IMR-90 (cell line): ENCODE measurements around the gene ZNF641. TPM values are rescaled to one million over a fixed set of nuclear protein-coding genes. Genes with fewer than 3 reads are reported as not detected.
A peak's percentile ranks its signal among the peaks of the same experiment; 100 is the strongest.

Experiments
- ATAC-seq: fragments of 200-7000 bp; cut with Tn5 transposase; 2 replicates; pipeline ENCODE4 v1.9.1; 2020; ENCODE audit warnings: low read depth, mild to moderate bottlenecking, moderate library complexity
- BruUV-seq: library from RNA; stranded (reverse); fragments of 400-500 nt; replicated peaks from 2 replicates; lab custom pipeline; 2021; lab: Mats Ljungman, UMichigan
- CTCF ChIA-PET: fragments of 300-600 bp; formaldehyde crosslinking; extraction: SDS; loops from one replicate; lab custom pipeline; 2021; ENCODE audit warnings: antibody characterized with exemption; lab: Yijun Ruan, JAX
- POLR2A ChIA-PET: fragments of 300-600 bp; sonication (Branson Sonifier 250); formaldehyde crosslinking; loops from one replicate; lab custom pipeline; 2022; ENCODE audit warnings: antibody characterized with exemption; ENCODE audit not compliant: unreplicated experiment; lab: Charles Lee
- DNase-seq: peaks from one replicate; pipeline ENCODE4 v3.0.0; 2013
- H2AFZ ChIP-seq: replicated peaks from 2 replicates; pipeline ENCODE3; 2013; ENCODE audit warnings: low read length, mild to moderate bottlenecking; ENCODE audit not compliant: poor library complexity
- H2AK5ac ChIP-seq: 2 replicates; pipeline ENCODE4 v1.6.1; 2013; ENCODE audit warnings: low read depth, low read length, inconsistent platforms
- H2AK9ac ChIP-seq: replicated peaks from 2 replicates; pipeline ENCODE3; 2013; ENCODE audit warnings: mild to moderate bottlenecking, low read depth, low read length, moderate library complexity; ENCODE audit not compliant: poor library complexity
- H2BK120ac ChIP-seq: 2 replicates; pipeline ENCODE4 v1.6.1; 2013; ENCODE audit warnings: low read depth, low read length, inconsistent platforms
- H2BK15ac ChIP-seq: 3 replicates; pipeline ENCODE4 v1.6.1; 2013; ENCODE audit warnings: low read depth, low read length, inconsistent platforms
- H2BK20ac ChIP-seq: 2 replicates; pipeline ENCODE4 v1.6.1; 2013; ENCODE audit warnings: low read depth, mild to moderate bottlenecking, inconsistent platforms, low read length, moderate library complexity
- H2BK5ac ChIP-seq: 2 replicates; pipeline ENCODE4 v1.6.1; 2013; ENCODE audit warnings: mild to moderate bottlenecking, low read depth, low read length, inconsistent platforms; ENCODE audit not compliant: poor library complexity, severe bottlenecking
- H3K14ac ChIP-seq: replicated peaks from 2 replicates; pipeline ENCODE4 v1.6.1; 2013; ENCODE audit warnings: low read depth, low read length, inconsistent platforms
- H3K18ac ChIP-seq: 2 replicates; pipeline ENCODE4 v1.6.1; 2013; ENCODE audit warnings: low read depth, low read length, control low read depth
- H3K23ac ChIP-seq: 2 replicates; pipeline ENCODE4 v1.6.1; 2013; ENCODE audit warnings: low read depth, low read length, inconsistent platforms
- H3K27ac ChIP-seq: 2 replicates; pipeline ENCODE4 v1.5.1; 2013; ENCODE audit warnings: mild to moderate bottlenecking, control low read depth, low read length; ENCODE audit not compliant: insufficient read depth
- H3K27me3 ChIP-seq: 2 replicates; pipeline ENCODE4 v1.6.1; 2013; ENCODE audit warnings: low read length; ENCODE audit not compliant: control insufficient read depth, insufficient read depth
- H3K36me3 ChIP-seq: 2 replicates; pipeline ENCODE4 v1.6.1; 2013; ENCODE audit warnings: low read length, mixed read lengths; ENCODE audit not compliant: control insufficient read depth, insufficient read depth
- H3K4ac ChIP-seq: 2 replicates; pipeline ENCODE4 v1.6.1; 2013; ENCODE audit warnings: low read depth, low read length, inconsistent platforms
- H3K4me1 ChIP-seq: 2 replicates; pipeline ENCODE4 v1.6.1; 2013; ENCODE audit warnings: low read length, mixed read lengths; ENCODE audit not compliant: control insufficient read depth, insufficient read depth
- H3K4me2 ChIP-seq: 2 replicates; pipeline ENCODE4 v1.6.1; 2013; ENCODE audit warnings: low read depth, mild to moderate bottlenecking, control low read depth, low read length, moderate library complexity
- H3K4me3 ChIP-seq: 2 replicates; pipeline ENCODE4 v1.5.1; 2013; ENCODE audit warnings: low read depth, mild to moderate bottlenecking, control low read depth, low read length, moderate library complexity; ENCODE audit not compliant: insufficient read depth
- H3K56ac ChIP-seq: 2 replicates; pipeline ENCODE4 v1.6.1; 2013; ENCODE audit warnings: low read length, inconsistent platforms; ENCODE audit not compliant: insufficient read depth; ENCODE audit errors: extremely low read depth
- H3K79me1 ChIP-seq, 2 experiments: 2 replicates each; pipeline ENCODE4 v1.6.1; 2013; ENCODE audit warnings: low read length in 2 of 2, inconsistent platforms in 1 of 2, low read depth in 1 of 2
- H3K9ac ChIP-seq: 2 replicates; pipeline ENCODE4 v1.6.1; 2013; ENCODE audit warnings: low read depth, low read length, control low read depth
- H3K9me1 ChIP-seq: 2 replicates; pipeline ENCODE4 v1.6.1; 2013; ENCODE audit warnings: low read length, inconsistent platforms; ENCODE audit not compliant: insufficient read depth
- H3K9me3 ChIP-seq: 2 replicates; pipeline ENCODE4 v1.6.1; 2013; ENCODE audit warnings: low read length; ENCODE audit not compliant: control insufficient read depth, insufficient read depth
- H4K20me1 ChIP-seq: 2 replicates; pipeline ENCODE4 v1.6.1; 2013; ENCODE audit warnings: low read length, inconsistent platforms; ENCODE audit not compliant: insufficient read depth
- H4K5ac ChIP-seq: 2 replicates; pipeline ENCODE4 v1.6.1; 2013; ENCODE audit warnings: mild to moderate bottlenecking, low read depth, low read length, control low read depth
- H4K8ac ChIP-seq, 2 experiments: 2 replicates each; pipeline ENCODE4 v1.6.1; 2013; ENCODE audit warnings: low read depth in 2 of 2, low read length in 2 of 2, control low read depth in 1 of 2, inconsistent platforms in 1 of 2
- H4K91ac ChIP-seq: 2 replicates; pipeline ENCODE4 v1.6.1; 2013; ENCODE audit warnings: low read depth, low read length, inconsistent platforms; ENCODE audit not compliant: insufficient read depth
- CHD1 ChIP-seq: IDR thresholded peaks from 2 replicates; pipeline ENCODE4 v1.6.1; 2012; ENCODE audit warnings: low read depth, low read length, improper control_type of control experiment
- MXI1 ChIP-seq: IDR thresholded peaks from 2 replicates; pipeline ENCODE4 v1.6.1; 2012; ENCODE audit warnings: low read depth, mild to moderate bottlenecking, low read length, moderate library complexity, borderline replicate concordance
- RCOR1 ChIP-seq: IDR thresholded peaks from 2 replicates; pipeline ENCODE4 v1.6.1; 2012; ENCODE audit warnings: mild to moderate bottlenecking, low read length, improper control_type of control experiment; ENCODE audit not compliant: insufficient replicate concordance
- WGBS, 2 experiments: methylation state at CpG; one replicate each; pipeline versions ENCODE4 v1.1.5 to v1.1.7; 2013; ENCODE audit warnings: missing lambda C conversion rate in 2 of 2; ENCODE audit not compliant: insufficient read length in 1 of 2; ENCODE audit errors: extremely low coverage in 2 of 2; 5-methylcytosine and 5-hydroxymethylcytosine counted together
- dilution Hi-C: fragments of 300-500 bp; cut with HindIII; formaldehyde crosslinking; loops from one replicate; pipeline ENCODE4 v1.14.3; 2018; ENCODE audit warnings: low sequenced_read_pairs; ENCODE audit not compliant: unreplicated experiment
- in situ Hi-C: fragments of 300-500 bp; cut with MboI; formaldehyde crosslinking; loops from 3 replicates; pipeline ENCODE4 v1.14.3; 2019; ENCODE audit warnings: low sequenced_read_pairs, inconsistent platforms, mixed read lengths
- intact Hi-C: fragments of 100-400 bp; cut with micrococcal nuclease; formaldehyde crosslinking; loops from 2 replicates; pipeline ENCODE4 v1.10.0; 2022
- polyA plus RNA-seq, 3 experiments: library from polyadenylated mRNA; depleted of rRNA; stranded (reverse); fragments of >200 nt; gene quantifications; 2 replicates each; pipeline ENCODE4 v1.2.3, GENCODE V29; 2012; ENCODE audit warnings: low replicate concordance in 1 of 3
- total RNA-seq: library from RNA; depleted of rRNA; stranded (reverse); fragments of >200 nt; gene quantifications from 2 replicates; pipeline ENCODE4 v1.2.3, GENCODE V29; 2012
- TF ChIP-seq, protein P1 (sequence below): fragments of 150-350 bp; IDR thresholded peaks from 2 replicates; pipeline ENCODE4 v1.6.1; 2017; ENCODE audit warnings: mild to moderate bottlenecking, antibody characterized with exemption, low read length, low read depth
- TF ChIP-seq, protein P2 (sequence below): fragments of 150-350 bp; IDR thresholded peaks from 2 replicates; pipeline ENCODE4 v1.6.1; 2016; ENCODE audit warnings: low read depth, mild to moderate bottlenecking, low read length, moderate library complexity, borderline replicate concordance

Gene ZNF641
- total and polyA plus RNA-seq, 2 of the 4 experiments (the other 2 are of a cell fraction), result 2.5 to 5.2 TPM

DNA sequence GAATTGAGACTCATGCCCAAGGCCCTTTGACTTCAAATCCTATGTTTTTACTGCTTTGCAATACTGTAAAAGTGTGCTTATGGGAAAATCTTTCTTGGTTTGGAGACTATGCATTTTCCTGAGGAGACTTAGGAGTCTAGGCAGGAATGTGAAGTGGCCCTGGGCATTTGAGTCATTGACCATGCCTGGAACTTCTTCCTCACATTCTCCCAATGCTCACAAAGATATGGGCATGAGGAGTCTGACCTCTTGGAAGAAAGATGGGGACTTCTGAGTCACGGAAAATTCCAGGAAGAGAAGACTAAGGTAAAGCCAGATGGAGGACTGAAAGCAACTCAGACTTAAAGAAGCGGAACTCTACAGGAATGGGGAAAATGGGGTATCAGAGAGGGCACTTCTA, 38.2 kb upstream of the ZNF641 start:
- DNase-seq (peak; percentile 8), ATAC-seq (no peak)

More for the DNA sequence above, 38.2 kb upstream of the ZNF641 start:
- H3K27me3 ChIP-seq, result no peaks in the 10 kb centered on the region
- no peak overlapping the region for H4K91ac ChIP-seq
- ChIA-PET POLR2A (no interaction called here), CTCF (no interaction called here)
- no peak overlapping the region for H3K23ac ChIP-seq
- no peaks in the 10 kb centered on the region for H3K4me1 ChIP-seq
- no peak overlapping the region for H2BK20ac ChIP-seq
- H4K20me1 ChIP-seq, result no peaks in the 10 kb centered on the region
- dilution Hi-C loops (no loop called here), in situ Hi-C loops (no loop called here), intact Hi-C loops (no loop called here)
- H3K27ac ChIP-seq, result no peak overlapping the region
- TF ChIP-seq, protein P1, sequence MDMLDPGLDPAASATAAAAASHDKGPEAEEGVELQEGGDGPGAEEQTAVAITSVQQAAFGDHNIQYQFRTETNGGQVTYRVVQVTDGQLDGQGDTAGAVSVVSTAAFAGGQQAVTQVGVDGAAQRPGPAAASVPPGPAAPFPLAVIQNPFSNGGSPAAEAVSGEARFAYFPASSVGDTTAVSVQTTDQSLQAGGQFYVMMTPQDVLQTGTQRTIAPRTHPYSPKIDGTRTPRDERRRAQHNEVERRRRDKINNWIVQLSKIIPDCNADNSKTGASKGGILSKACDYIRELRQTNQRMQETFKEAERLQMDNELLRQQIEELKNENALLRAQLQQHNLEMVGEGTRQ, result no peak
- no peak for TF ChIP-seq RCOR1
- no peak for TF ChIP-seq CHD1
- TF ChIP-seq MXI1, result no peak
- TF ChIP-seq, protein P2, sequence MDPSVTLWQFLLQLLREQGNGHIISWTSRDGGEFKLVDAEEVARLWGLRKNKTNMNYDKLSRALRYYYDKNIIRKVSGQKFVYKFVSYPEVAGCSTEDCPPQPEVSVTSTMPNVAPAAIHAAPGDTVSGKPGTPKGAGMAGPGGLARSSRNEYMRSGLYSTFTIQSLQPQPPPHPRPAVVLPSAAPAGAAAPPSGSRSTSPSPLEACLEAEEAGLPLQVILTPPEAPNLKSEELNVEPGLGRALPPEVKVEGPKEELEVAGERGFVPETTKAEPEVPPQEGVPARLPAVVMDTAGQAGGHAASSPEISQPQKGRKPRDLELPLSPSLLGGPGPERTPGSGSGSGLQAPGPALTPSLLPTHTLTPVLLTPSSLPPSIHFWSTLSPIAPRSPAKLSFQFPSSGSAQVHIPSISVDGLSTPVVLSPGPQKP, result no peak
- no peak overlapping the region for H3K4me2 ChIP-seq
- H3K36me3 ChIP-seq, result no peaks in the 10 kb centered on the region
- no peak overlapping the region for H2AK9ac ChIP-seq
- 100% methylated on average over 1 of the region's 2 CpGs; no CpG with 5 or more reads in 1 of the 2 experiments for WGBS, 2 experiments
- H3K9me1 ChIP-seq, result no peaks in the 10 kb centered on the region
- no peak overlapping the region for H2BK120ac ChIP-seq
- no peak overlapping the region for H3K9ac ChIP-seq
- H2BK5ac ChIP-seq, result no peak overlapping the region
- H3K4me3 ChIP-seq, result no peak overlapping the region
- H2AFZ ChIP-seq, result no peak overlapping the region
- no peak overlapping the region for H2BK15ac ChIP-seq
- no peak overlapping the region for H3K14ac ChIP-seq
- H3K9me3 ChIP-seq, result no peaks in the 10 kb centered on the region
- H2AK5ac ChIP-seq, result no peak overlapping the region
- H3K56ac ChIP-seq, result no peak overlapping the region
- H4K8ac ChIP-seq, result no peak overlapping the region
- no TSS peak for BruUV-seq
- no peak overlapping the region for H3K18ac ChIP-seq
- H3K79me1 ChIP-seq, result no peaks in the 10 kb centered on the region
- H3K4ac ChIP-seq, result no peak overlapping the region
- no peak overlapping the region for H4K5ac ChIP-seq
